HepG2 (cell line): Measurements from ENCODE around the gene SPAG8. TPM values are rescaled to one million over a fixed set of nuclear protein-coding genes. Genes with fewer than 3 reads are reported as not detected.

Source experiments
- ATAC-seq: fragments of 200-7000 bp; cut with Tn5 transposase; 3 replicates; pipeline ENCODE4 v1.9.1; 2020; ENCODE audit warnings: mild to moderate bottlenecking, moderate library complexity
- BruUV-seq: library from RNA; stranded (reverse); fragments of 400-500 nt; replicated peaks from 2 replicates; lab custom pipeline; 2021; lab: Mats Ljungman, UMichigan
- CTCF ChIA-PET: fragments of 300-600 bp; formaldehyde crosslinking; extraction: SDS; loops from one replicate; lab custom pipeline; 2021; ENCODE audit warnings: low total read pairs, inconsistent platforms, low intra/inter-chr PET ratio; lab: Yijun Ruan, JAX
- POLR2A ChIA-PET: fragments of 350-600 bp; sonication (Branson Sonifier 250); formaldehyde crosslinking; loops from one replicate; lab custom pipeline; 2020; ENCODE audit warnings: antibody characterized with exemption, inconsistent platforms; lab: Yijun Ruan, JAX
- DNase-seq: peaks from one replicate; pipeline ENCODE4 v3.0.0-alpha.2; 2015; ENCODE audit warnings: low spot score
- FAIRE-seq: peaks from 3 replicates; lab custom pipeline; 2011; peaks lifted over from hg19 to GRCh38; lab: Jason Lieb, UNC
- H2AFZ ChIP-seq: one replicate; pipeline ENCODE4 v1.6.1; 2011; ENCODE audit warnings: low read length, inconsistent platforms
- H3K27ac ChIP-seq: fragments of 300-600 bp; 3 replicates; pipeline ENCODE4 v1.8.0; 2011; ENCODE audit warnings: mixed run types, mild to moderate bottlenecking, mixed read lengths, low read length, inconsistent platforms; ENCODE audit not compliant: insufficient read depth; ENCODE audit errors: extremely low read length
- H3K27me3 ChIP-seq, 2 experiments: fragments of 200-600 bp in 1 of 2; 2 replicates in 1 of 2; 3 replicates in 1 of 2; pipeline versions ENCODE4 v1.6.0 to v1.8.0; 2011; ENCODE audit warnings: low read length in 2 of 2, mild to moderate bottlenecking in 2 of 2, moderate library complexity in 2 of 2, inconsistent platforms in 1 of 2; ENCODE audit not compliant: insufficient read depth in 2 of 2, control insufficient read depth in 1 of 2
- H3K36me3 ChIP-seq, 2 experiments: fragments of 200-600 bp in 1 of 2; replicated peaks in 1 of 2; 2 replicates in 1 of 2; 3 replicates in 1 of 2; pipeline versions ENCODE4 v1.5.1 to v1.8.0; 2011; ENCODE audit warnings: low read length in 2 of 2, inconsistent platforms in 1 of 2; ENCODE audit not compliant: insufficient read depth in 2 of 2, control insufficient read depth in 1 of 2
- H3K4me1 ChIP-seq: 2 replicates; pipeline ENCODE4 v1.5.1; 2012; ENCODE audit warnings: low read length, inconsistent platforms; ENCODE audit not compliant: insufficient read depth
- H3K4me2 ChIP-seq: 2 replicates; pipeline ENCODE4 v1.6.0; 2011; ENCODE audit warnings: low read depth, low read length, inconsistent platforms
- H3K4me3 ChIP-seq, 3 experiments: fragments of 200-600 bp in 1 of 3; sonication (generic), shearing (Covaris generic) in 1 of 3; replicated peaks in 1 of 3; 2 replicates each; pipeline ENCODE4 v1.5.1; 2011 to 2016; ENCODE audit warnings: low read length in 3 of 3, inconsistent platforms in 2 of 3, low read depth in 2 of 3, mild to moderate bottlenecking in 2 of 3, control low read depth in 1 of 3, mixed read lengths in 1 of 3; ENCODE audit not compliant: insufficient read depth in 1 of 3
- H3K79me2 ChIP-seq: one replicate; pipeline ENCODE4 v1.6.1; 2011; ENCODE audit warnings: low read length, inconsistent platforms; ENCODE audit not compliant: insufficient read depth
- H3K9ac ChIP-seq: 2 replicates; pipeline ENCODE4 v1.6.0; 2011; ENCODE audit warnings: mild to moderate bottlenecking, low read depth, low read length, inconsistent platforms; ENCODE audit not compliant: insufficient read depth
- H3K9me3 ChIP-seq: 2 replicates; pipeline ENCODE4 v1.5.1; 2012; ENCODE audit warnings: mild to moderate bottlenecking, low read length
- H4K20me1 ChIP-seq: 2 replicates; pipeline ENCODE4 v1.6.0; 2011; ENCODE audit warnings: inconsistent platforms, mild to moderate bottlenecking, low read length, moderate library complexity; ENCODE audit not compliant: insufficient read depth
- DR1 ChIP-seq: sonication (generic); formaldehyde crosslinking; IDR thresholded peaks from 2 replicates; pipeline ENCODE4 v1.8.0; 2021; ENCODE audit warnings: mild to moderate bottlenecking, missing genetic modification reagents, inconsistent platforms
- EP300 ChIP-seq, 3 experiments: sonication (generic) in 1 of 3; formaldehyde crosslinking in 1 of 3; IDR thresholded peaks; 2 replicates each; pipeline versions ENCODE4 v1.5.1 to v1.6.1; 2011 to 2020; ENCODE audit warnings: low read depth in 2 of 3, low read length in 2 of 3, borderline replicate concordance in 1 of 3, improper control_type of control experiment in 1 of 3, mild to moderate bottlenecking in 1 of 3, missing genetic modification reagents in 1 of 3, moderate library complexity in 1 of 3
- GTF3A ChIP-seq: sonication (generic); formaldehyde crosslinking; conservative IDR thresholded peaks from 2 replicates; pipeline ENCODE4 v1.4.0; 2020; ENCODE audit warnings: mild to moderate bottlenecking, missing genetic modification reagents
- HOXA9 ChIP-seq: sonication (generic); formaldehyde crosslinking; IDR thresholded peaks from 2 replicates; pipeline ENCODE4 v1.8.1; 2022; ENCODE audit warnings: missing genetic modification reagents, mild to moderate bottlenecking, moderate library complexity, borderline replicate concordance
- MIER2 ChIP-seq: IDR thresholded peaks from 2 replicates; pipeline ENCODE4 v1.6.1; 2016; ENCODE audit warnings: missing biosample characterization, missing genetic modification reagents
- PAXIP1 ChIP-seq: sonication (generic); formaldehyde crosslinking; conservative IDR thresholded peaks from 2 replicates; pipeline ENCODE4 v1.4.0; 2020; ENCODE audit warnings: mild to moderate bottlenecking, missing genetic modification reagents, moderate library complexity
- PITX1 ChIP-seq: sonication (generic); formaldehyde crosslinking; IDR thresholded peaks from 2 replicates; pipeline ENCODE4 v1.5.1; 2020; ENCODE audit warnings: mild to moderate bottlenecking, missing genetic modification reagents
- PTBP1 ChIP-seq: fragments of 200-400 bp; formaldehyde crosslinking; IDR thresholded peaks from 2 replicates; pipeline ENCODE4 v1.6.1; 2018; ENCODE audit warnings: low read length, low read depth; ENCODE audit not compliant: poor library complexity, severe bottlenecking
- SIN3B ChIP-seq: fragments of 150-350 bp; IDR thresholded peaks from 2 replicates; pipeline ENCODE4 v1.6.1; 2014; ENCODE audit warnings: low read length
- ZNF225 ChIP-seq: sonication (generic); formaldehyde crosslinking; IDR thresholded peaks from 2 replicates; pipeline ENCODE4 v1.4.0; 2020; ENCODE audit warnings: mild to moderate bottlenecking, missing genetic modification reagents
- ZNF496 ChIP-seq: sonication (generic); formaldehyde crosslinking; IDR thresholded peaks from 2 replicates; pipeline ENCODE4 v1.8.1; 2023; ENCODE audit warnings: mild to moderate bottlenecking, moderate library complexity, missing genetic modification reagents; ENCODE audit not compliant: insufficient replicate concordance
- WGBS: methylation state at CpG from one replicate; pipeline ENCODE4 v1.1.6; 2017; ENCODE audit warnings: low lambda C conversion rate; 5-methylcytosine and 5-hydroxymethylcytosine counted together
- in situ Hi-C: cut with HindIII; loops from 2 replicates; pipeline ENCODE4 v1.10.0; 2017; ENCODE audit warnings: low pct_unique_long_range_greater_than_20kb; ENCODE audit not compliant: extremely low pct_ligation_motif_present
- intact Hi-C: fragments of 100-400 bp; cut with micrococcal nuclease; formaldehyde crosslinking; loops from one replicate; pipeline ENCODE4 v1.10.0; 2022; ENCODE audit not compliant: unreplicated experiment
- polyA plus RNA-seq, 8 experiments: library from polyadenylated mRNA; depleted of rRNA in 3 of 8; stranded (reverse) in 7 of 8; unstranded in 1 of 8; fragments of >200 nt; fragmentation: Illumina TruSeq in 4 of 8; extraction: Trizol in 4 of 8; gene quantifications; 2 replicates each; pipeline versions ENCODE4 v1.2.1 to v1.2.3, GENCODE V29; 2011 to 2016; ENCODE audit warnings: low read depth in 4 of 8, missing spikeins in 1 of 8, mixed read lengths in 1 of 8; ENCODE audit not compliant: insufficient read depth in 1 of 8
- total RNA-seq, 5 experiments: library from RNA; depleted of rRNA; stranded (reverse); fragments of >200 nt; fragmentation: Illumina TruSeq; extraction: Trizol; gene quantifications; 2 replicates each; pipeline ENCODE4 v1.2.3, GENCODE V29; 2016; ENCODE audit warnings: low read depth in 1 of 5
- TF ChIP-seq, protein P1 (sequence below): sonication (generic); formaldehyde crosslinking; IDR thresholded peaks from 2 replicates; pipeline ENCODE4 v1.8.0; 2022; ENCODE audit warnings: missing genetic modification reagents, mild to moderate bottlenecking, borderline replicate concordance
- TF ChIP-seq, protein P2 (sequence below): sonication (generic); formaldehyde crosslinking; IDR thresholded peaks from 2 replicates; pipeline ENCODE4 v1.4.0; 2020; ENCODE audit warnings: missing genetic modification reagents, mild to moderate bottlenecking, borderline replicate concordance

The SPAG8 gene
- total and polyA plus RNA-seq, 2 of the 13 experiments (the other 11 are each of a cell fraction or from before 2014, with no cell fraction given) = 0.18 to 0.27 TPM

DNA sequence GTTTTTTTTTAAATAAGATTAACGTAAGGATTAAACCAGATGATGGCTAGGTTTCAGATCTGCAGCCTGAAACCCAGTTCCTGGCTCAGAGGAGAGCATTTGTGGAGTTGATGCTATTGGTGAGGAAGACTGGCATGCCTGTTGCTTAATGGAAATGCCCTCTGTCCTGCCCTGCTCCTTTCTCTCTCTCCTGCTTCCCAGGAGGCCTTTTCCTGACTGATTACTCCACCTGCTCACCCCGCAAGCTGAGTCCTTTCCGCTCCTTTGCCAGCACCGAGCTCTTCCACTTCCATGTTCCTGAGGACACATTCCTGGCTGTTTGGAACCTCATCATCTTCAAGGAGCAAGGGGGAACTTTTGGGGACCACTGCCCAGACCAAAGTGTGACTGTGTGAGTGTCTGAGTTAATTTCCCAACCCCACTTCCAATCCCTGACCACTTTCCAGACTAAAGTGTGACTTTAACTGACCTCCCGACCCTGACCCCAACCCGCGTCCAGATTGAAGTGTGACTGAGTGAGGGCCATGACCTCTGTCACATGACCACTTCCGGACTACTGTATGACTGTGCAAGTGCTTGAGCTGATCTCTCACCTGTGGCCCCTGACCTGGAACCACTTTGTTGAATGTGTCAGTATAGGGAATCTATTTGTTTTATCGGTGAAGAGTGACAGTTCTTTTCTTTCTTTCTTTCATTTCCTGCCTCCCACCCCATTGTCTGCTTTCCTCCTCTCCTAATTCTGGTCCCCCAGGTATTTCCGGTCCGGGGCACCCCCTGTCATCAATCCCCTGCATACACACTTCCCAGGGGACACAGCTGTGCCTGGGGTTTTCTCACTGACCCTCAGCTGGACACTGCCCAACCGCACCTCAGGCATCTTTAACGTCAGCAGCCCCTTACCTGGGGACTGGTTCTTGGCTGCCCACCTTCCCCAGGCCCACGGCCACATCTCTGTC, 22.5 kb upstream of the SPAG8 start (continued):
- no peak for TF ChIP-seq ZNF225 (CRISPR knock-in tag)
- no peak for TF ChIP-seq DR1 (CRISPR knock-in tag)
- TF ChIP-seq, protein P1, sequence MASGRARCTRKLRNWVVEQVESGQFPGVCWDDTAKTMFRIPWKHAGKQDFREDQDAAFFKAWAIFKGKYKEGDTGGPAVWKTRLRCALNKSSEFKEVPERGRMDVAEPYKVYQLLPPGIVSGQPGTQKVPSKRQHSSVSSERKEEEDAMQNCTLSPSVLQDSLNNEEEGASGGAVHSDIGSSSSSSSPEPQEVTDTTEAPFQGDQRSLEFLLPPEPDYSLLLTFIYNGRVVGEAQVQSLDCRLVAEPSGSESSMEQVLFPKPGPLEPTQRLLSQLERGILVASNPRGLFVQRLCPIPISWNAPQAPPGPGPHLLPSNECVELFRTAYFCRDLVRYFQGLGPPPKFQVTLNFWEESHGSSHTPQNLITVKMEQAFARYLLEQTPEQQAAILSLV (CRISPR knock-in tag) = no peak
- no peak for TF ChIP-seq SIN3B
- TF ChIP-seq, protein P2, sequence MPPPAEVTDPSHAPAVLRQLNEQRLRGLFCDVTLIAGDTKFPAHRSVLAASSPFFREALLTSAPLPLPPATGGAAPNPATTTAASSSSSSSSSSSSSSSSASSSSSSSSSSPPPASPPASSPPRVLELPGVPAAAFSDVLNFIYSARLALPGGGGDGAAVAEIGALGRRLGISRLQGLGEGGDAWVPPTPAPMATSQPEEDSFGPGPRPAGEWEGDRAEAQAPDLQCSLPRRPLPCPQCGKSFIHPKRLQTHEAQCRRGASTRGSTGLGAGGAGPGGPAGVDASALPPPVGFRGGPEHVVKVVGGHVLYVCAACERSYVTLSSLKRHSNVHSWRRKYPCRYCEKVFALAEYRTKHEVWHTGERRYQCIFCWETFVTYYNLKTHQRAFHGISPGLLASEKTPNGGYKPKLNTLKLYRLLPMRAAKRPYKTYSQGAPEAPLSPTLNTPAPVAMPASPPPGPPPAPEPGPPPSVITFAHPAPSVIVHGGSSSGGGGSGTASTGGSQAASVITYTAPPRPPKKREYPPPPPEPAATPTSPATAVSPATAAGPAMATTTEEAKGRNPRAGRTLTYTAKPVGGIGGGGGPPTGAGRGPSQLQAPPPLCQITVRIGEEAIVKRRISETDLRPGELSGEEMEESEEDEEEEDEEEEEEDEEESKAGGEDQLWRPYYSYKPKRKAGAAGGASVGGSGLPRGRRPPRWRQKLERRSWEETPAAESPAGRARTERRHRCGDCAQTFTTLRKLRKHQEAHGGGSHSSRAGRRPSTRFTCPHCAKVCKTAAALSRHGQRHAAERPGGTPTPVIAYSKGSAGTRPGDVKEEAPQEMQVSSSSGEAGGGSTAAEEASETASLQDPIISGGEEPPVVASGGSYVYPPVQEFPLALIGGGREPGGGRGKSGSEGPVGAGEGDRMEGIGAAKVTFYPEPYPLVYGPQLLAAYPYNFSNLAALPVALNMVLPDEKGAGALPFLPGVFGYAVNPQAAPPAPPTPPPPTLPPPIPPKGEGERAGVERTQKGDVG (CRISPR knock-in tag) = no peak
- no peak for TF ChIP-seq PTBP1

DNA sequence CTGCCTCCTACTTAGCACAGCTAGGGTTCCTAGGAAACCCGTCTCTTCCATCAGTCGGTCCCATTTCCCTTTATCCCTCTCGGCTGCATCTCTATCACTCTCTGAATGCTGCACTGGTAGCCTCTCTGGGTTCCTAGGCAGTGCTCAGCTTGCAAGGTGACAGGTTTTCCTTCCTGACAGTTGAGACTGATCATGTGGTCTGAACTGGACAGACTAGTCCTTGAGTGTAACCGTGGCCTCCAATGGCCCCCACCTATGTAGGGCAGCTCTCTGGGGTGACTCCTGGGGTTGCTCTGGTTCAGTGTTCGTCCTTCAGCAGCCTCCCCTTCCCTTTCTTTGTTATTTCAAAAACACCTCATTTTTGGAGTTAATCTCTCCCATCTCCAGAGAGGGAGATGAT, 20.8 kb upstream of the SPAG8 start:
- no peak overlapping the region for H3K4me3 ChIP-seq
- peaks cover 68% of the 10 kb centered on the region for H3K4me1 ChIP-seq
- BruUV-seq = no TSS peak
- in situ Hi-C loops (no loop called here), intact Hi-C loops (no loop called here)
- H2AFZ ChIP-seq = no peak overlapping the region
- ATAC-seq = no peak
- WGBS = 65% methylated on average over 5 of the region's 5 CpGs
- no peaks in the 10 kb centered on the region for H4K20me1 ChIP-seq
- H3K27ac ChIP-seq = no peak overlapping the region
- FAIRE-seq = no peak
- CTCF ChIA-PET = no interaction called here
- H3K9ac ChIP-seq = no peak overlapping the region
- H3K36me3 ChIP-seq = no peaks in the 10 kb centered on the region
- no peaks in the 10 kb centered on the region for H3K79me2 ChIP-seq
- no peaks in the 10 kb centered on the region for H3K27me3 ChIP-seq
- POLR2A ChIA-PET = no interaction called here
- H3K4me2 ChIP-seq = no peak overlapping the region
- H3K9me3 ChIP-seq = no peaks in the 10 kb centered on the region
- DNase-seq = no peak
- TF ChIP-seq PITX1 (CRISPR knock-in tag) (no peak), HOXA9 (CRISPR knock-in tag) (no peak), EP300 (IDR thresholded peaks at IDR 0.05; ENCODE audit: low read depth in 2 of 2, low read length in 2 of 2) (no peak), EP300 (CRISPR knock-in tag; IDR thresholded peaks at IDR 0.05; ENCODE audit: borderline replicate concordance) (no peak), ZNF496 (CRISPR knock-in tag) (no peak), MIER2 (CRISPR knock-in tag) (no peak), GTF3A (no peak), PAXIP1 (CRISPR knock-in tag) (no peak)
